Measurements from ENCODE around the gene GLB1L.

The GLB1L gene

DNA sequence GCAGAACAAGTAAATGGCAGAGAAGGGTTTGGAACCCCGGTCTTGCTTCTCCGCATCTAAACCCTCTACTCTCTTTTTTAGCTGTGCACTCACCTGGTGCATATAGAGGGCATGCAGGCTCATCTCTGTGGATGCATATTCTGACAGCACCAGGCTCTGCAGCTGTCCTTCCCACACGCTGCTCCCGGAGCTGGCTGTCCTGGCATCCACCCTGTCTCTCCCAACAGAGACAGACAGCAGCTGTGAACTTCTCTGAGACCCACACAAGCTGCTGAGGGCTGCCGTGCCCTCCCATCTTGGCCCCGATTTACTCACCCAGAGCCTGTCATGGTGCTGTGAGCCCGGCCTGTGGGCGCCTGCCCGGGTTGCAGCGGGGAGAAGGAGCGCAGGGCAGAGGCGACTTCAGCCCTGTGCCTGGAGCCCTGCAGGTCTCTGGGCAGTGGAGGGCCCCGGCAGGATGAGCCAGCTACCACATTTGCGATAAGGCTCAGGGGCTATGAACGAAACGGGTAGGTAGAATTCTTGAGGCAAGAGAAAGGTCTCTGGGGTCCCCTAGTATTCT lies 23.2 kb downstream of the GLB1L start:
- no peak for DNase-seq (ENCODE audit: low read depth)

DNA sequence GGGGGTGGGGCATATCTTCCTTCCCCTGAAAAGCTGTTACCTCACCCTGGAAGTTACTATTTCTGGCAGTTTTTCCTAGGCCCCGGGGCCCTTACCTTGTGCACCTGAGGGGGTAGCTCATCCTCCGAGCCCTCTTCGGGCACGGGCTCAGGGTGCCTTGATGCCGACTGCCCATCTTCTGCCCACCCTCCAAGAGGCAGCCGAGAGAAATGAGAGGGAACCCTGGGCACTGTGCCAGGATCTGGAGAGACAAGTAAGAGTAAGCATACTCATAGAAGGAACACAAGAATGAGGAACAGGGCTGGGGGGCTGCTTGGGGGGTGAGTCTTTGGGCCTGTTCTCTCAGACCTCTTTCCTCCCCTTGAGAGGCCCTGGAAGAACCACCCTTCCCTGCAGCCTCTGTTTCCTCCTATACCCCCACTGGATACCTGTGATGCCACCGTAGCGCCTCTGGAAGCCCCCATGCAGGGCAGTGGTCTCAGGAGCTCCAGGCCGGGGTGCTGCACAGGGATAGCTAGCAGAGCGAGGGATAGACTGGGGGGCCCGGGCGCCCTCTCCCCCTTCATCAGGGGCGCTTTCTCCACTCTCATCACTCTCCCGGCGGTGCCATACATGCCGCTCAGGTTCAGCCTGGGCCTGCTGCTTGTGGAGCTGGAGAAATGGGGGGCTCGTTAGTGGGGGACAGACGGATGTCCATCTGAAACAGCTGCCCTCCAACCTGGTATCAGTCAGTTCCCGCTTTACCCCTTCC lies 24.4 kb downstream of the GLB1L start:
- no peak for DNase-seq (ENCODE audit: low read depth)

DNA sequence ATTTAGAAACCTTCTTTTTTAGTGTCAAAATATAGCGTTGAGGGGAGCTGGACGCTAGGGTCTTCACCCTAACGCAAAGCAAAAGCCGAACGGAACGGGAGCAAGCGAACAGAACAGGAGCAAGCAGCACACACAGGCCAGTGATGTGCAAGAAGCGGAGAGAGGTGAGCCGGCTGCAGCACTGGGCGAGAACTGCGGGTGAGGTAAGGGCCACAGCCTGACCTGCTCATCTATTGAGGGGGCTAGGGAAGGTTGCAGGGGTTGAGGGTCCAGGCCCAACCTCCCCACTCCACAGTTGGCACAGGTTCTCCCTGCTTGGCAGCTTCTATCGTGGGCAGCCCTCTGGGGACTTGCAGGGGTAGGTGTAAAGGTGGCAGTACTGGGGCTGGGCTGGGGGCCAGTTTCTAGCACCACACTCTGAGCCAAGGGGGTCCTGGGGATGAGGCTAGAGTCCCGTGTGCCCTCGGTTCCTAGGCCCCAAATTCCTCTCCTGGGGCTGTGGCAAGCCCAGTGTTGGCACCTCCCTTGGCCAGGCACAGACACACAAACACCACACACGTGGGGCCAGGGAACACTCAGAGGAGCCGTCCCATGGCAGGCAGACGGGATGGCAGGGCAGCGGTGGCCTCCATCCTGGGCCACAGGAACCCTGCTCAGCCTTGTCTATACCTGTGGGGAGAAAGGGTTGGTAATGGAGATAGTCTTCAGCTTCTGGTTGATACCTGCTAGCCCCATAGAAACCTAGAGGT lies 25.3 kb downstream of the GLB1L start:
- DNase-seq (ENCODE audit: low read depth) = no peak

DNA sequence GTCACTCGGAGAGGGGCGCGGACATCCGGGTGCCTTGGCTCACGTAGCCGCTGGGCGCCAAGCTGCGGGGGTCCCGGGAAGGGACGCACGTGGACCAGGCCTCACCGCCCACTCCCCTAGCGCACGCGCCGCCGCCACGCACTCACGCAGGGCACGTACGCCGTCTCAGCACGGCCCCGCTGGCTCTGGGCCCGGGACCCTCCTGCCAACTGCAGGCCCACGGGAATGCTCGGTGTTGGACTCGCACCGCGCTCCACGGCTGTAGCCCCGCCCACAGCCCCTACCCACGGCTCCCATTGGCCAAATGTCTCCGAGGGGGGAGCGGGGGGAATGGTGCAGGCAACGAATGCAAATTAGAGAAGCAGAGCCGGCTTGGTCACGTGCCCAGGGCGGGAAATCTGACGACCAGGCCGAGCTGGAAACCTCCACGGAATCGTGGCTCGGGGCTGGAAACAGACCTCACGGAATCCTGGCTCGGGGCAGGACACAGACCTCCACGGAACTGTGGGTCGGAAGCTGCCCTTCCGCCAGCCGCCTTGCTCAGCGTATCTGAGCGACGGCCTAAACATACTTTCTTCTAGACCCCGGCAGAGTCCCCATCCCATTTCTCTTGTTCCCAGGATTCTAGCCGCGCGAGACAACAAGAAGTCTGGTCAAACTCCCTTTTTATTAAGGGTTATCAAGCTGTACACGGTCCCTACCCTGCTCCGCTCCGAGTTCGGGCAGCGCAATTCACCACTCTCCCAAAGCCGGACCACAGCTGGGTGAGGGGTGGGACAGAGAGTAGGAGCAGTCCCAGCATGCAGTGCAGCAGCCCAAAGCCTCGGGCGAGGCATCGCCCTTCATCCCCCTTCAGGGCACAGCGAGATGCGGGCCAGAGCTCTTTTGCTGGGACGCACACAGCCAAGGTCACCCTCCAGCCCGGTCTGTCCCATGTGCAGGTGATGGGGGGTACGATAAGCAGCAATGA lies 26.2 kb downstream of the GLB1L start, which contains the start of gene ABCB6:
Gene ABCB6, minus strand, starts transcription at position 227 of the 970 bp plus-strand sequence. CDS start 285 bp downstream, outside the sequence.
- DNase-seq (ENCODE audit: low read depth) = peak; percentile 87

DNA sequence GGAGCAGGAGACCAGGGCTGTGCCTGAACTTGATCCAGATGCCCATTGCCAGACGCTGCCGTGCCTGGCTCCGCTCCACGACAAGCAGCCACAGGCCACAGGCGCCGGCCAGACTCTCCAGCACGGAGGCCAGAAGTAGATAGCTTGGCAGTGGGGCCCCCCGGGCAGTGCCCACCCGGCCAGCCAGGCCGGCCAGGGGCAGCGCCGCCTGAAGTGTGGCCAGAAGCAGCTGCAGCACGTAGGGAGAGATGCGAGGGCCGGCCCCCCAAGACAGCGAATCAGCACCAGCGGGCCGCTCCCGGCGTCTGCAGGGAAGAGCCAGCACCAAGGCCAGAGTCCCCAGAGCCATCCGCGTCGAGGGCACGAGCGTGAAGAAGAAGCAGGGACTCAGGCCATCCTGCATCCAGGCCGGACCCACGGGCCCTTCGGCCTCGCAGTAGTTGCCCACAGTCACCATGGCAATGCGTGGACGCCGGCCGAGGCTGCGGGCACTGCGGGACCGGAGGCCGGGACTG lies 27.0 kb downstream of the GLB1L start:
- no peak for DNase-seq (ENCODE audit: low read depth)

DNA sequence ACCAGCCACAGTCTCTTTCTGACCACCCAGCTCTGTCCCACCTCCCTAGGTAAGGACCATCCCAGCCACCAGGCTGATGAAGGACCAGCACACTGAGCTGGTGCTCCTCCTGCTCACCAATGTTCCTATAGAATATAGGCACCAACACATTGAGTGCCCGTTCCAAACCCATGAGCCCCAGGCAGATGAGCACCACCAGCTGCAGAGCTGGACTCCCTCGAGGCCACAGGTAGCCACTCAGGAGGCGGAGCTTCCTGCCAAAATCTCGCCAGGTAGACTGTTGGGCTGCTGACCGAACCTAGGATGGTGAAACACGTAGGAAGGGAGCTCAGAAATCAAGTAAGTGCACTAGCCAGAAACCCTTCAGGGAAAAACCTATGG lies 28.7 kb downstream of the GLB1L start:
- DNase-seq (ENCODE audit: low read depth) = no peak

DNA sequence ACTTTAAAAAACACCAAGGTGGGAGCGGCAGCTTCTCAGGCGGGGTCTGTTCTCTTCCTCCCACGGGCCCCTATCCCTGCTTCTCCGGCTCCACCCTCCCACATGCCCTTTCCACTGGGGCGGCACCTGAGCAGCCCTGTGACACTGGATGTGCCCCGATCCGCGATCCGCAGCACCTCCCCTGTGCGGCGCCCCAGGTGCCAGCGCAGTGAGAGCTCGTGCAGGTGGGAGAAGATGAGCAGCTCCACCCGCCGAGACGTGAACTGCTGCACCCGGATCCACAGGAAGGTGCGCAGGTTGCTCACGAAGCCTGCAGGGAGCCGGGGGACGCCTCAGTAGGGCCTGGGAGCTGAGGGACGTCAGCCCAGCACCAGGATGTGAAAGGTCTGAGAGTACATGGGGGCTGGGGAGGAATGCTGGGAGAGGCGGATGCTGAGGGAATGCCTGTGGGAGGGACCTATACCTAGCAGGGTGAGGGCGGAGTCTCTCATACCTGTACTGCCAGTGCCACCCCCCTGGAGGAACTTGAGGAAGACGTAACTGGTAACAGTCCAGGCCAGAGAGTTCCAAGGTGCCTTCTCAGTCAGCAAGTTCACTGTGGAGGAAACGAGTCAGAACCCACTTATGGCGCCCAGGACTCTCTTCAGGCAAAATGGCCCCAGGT lies 29.2 kb downstream of the GLB1L start:
- DNase-seq (ENCODE audit: low read depth) = no peak

DNA sequence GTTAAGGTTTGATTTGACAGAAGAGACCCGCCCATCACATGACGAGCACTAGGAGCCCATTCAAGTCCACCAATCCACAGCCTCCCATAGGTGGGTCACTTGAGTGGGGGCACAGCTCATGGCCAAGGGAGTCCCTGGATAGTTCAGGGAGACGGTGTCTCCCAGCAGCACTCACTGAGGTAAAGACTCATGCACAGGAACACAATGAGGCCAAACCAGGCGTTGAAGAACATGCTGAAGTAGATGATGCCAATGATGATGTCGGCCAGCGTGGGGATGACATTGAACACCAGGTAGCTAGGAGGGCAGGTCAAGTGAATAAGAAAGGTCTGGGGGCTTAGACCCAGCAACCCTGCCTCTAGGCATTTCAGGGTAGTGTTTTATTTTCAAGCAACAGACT lies 30.5 kb downstream of the GLB1L start:
- DNase-seq (ENCODE audit: low read depth) = no peak

DNA sequence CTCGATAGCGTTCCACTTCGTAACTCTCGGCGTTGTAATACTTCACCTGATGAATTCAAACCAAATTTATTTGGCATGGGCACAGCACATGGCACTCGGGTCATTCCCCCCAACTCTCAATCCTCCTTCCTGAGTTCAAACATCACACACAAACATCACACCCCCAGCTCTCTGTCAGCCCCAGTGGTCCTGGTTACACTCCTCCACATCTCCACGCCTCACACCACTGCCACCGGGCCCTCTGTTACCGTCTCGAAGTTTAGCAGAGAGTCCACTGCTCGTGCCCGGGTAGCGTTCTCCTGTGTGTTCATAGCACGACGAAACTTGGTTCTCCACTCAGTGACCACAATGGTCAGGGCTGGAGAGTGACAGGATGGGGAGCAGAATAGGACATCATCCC lies 31.1 kb downstream of the GLB1L start:
- no peak for DNase-seq (ENCODE audit: low read depth)

DNA sequence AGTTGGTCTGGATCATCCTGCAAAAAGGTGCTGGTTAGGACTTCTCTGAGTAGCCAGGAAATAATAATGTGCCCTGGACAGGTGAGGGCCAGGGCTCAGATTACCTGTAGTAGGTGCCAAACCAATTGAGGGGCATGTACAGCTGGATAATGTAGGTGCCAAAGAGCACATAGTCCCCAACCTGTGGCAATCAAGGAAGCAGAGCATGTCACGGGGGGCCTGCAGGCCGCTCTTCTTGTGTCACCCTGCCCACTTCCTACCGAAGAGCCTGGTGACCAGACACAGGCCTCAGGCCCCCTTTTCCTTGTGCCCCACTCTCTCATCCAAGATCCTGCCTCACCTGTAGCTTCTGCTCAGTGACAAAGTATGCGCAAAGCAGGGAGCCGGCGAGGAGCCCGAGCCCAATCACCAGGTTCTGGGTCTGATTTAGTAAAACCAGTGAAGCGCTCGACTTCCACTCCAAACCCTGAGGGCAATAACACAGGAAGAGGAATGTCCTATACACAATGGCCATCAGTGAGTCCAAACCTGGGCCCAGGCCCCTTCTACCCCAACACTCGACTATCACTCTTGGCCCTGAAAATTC lies 31.7 kb downstream of the GLB1L start:
- DNase-seq (ENCODE audit: low read depth) = no peak

DNA sequence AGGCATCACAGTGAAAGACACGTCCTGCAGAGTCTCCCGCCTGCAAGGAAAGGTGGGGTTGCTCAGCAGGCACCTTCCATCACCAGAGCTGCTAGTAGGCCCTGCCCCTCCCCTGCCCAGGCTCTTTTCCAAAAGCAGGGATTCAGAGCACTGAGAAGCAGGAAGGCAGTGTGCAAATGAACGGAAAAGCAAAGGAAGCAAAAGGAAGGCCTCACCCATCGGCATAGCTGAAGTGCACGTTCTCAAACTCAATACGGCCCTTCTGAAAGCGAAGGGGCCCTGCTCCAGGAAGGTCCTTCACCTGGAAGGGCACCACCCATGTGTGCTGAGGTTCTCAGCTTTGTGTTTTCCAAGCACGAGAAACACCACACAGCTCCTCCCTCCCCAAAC lies 32.2 kb downstream of the GLB1L start:
- DNase-seq (ENCODE audit: low read depth) = no peak

DNA sequence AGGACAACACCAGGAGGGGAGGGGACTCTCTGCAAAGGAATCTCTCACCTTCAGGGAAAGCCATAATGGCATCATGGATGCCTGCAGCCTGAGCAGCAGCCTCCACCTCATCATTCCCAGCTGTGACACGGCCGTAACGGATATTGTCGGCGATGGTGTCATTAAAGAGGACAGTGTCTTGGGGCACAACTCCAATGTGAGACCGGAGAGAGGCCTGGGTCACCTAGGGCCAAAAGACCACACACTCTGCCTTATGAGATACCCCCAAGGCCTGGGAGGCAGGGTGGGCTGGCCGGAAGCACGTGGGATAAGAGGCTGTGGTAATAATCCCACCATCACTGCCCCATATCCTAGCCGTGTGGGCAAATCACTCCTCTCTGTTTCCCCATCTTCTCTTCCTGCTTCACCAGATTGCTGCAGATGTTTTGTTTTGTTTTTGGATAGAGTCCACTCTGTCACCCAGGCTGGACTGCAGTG lies 34.3 kb downstream of the GLB1L start:
- DNase-seq (ENCODE audit: low read depth) = no peak

DNA sequence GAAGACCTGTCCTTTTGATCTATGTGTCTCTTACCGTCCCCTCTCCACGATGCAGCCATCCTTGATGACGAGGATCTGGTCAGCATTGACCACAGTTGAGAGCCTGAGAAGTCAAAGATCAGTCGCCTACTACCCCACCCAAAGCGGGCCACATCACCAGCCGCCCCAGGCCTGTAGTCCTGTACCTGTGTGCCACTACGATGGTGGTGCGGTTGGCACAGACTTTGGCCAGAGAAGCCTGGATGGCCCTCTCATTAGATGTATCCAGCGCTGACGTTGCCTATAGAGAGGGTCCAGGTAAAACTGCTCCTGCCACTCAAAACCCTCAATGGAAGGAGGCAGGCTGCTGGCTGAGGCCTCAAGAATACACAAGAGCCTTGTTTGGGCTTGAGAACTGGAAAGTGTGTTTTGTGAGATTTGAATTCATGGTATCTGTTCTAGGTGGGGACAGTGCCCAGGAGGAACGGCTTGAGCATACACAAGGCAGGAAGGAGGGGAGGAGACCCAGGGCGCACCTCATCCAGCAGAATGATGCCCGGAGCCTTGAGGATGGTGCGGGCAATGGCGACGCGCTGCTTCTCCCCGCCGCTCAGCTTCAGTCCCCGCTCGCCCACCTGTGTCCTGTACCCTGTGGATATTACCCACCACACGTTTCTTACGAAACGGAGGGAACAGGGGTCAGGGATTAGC lies 34.9 kb downstream of the GLB1L start:
- DNase-seq (ENCODE audit: low read depth) = no peak

DNA sequence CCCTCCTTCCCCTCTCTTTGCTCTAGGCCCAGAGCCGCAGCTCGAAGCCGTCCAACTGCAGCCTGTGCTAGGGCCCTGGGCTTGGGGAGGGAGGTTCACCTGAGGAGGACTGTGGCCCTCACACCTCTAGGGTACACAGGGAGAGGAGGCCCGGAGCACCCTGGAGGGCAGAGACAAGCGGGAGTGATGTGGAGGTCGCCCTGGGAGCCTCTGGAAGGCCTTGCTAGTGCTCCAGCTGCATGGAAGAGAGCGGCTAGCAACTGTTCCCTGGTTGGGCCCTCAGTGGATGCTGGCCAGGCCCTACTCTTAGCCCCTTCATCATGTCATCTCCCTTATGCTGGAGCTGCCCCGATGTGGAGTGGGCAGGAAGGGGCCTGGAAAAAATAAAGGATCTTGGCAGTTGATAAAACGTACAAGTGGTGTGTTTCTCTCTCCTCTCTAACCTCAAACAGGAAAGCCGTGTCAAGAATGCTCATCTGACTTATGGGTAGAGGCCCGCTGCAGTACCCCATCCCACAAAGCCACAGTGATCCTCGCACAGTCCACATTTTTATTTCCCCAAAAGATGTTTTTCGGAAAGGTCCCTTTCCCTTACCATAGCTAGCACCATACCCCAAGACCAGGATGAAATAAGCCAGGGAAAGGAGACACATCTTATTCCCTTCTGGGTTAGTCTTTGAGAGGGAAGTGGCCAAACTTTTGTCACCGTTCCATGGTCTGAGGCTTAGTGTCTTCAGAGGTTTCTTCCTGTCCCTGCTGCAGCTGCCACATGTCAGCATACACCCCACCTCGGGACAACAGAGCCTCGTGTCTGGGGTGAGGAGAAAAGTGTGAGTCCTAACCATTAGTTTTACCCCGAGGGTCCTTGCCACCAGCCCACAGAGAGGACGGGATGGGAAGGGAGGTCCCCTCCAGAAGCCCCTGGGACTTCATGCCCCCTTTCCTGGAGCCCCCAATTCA lies 35.7 kb downstream of the GLB1L start:
- no peak for DNase-seq (ENCODE audit: low read depth)

DNA sequence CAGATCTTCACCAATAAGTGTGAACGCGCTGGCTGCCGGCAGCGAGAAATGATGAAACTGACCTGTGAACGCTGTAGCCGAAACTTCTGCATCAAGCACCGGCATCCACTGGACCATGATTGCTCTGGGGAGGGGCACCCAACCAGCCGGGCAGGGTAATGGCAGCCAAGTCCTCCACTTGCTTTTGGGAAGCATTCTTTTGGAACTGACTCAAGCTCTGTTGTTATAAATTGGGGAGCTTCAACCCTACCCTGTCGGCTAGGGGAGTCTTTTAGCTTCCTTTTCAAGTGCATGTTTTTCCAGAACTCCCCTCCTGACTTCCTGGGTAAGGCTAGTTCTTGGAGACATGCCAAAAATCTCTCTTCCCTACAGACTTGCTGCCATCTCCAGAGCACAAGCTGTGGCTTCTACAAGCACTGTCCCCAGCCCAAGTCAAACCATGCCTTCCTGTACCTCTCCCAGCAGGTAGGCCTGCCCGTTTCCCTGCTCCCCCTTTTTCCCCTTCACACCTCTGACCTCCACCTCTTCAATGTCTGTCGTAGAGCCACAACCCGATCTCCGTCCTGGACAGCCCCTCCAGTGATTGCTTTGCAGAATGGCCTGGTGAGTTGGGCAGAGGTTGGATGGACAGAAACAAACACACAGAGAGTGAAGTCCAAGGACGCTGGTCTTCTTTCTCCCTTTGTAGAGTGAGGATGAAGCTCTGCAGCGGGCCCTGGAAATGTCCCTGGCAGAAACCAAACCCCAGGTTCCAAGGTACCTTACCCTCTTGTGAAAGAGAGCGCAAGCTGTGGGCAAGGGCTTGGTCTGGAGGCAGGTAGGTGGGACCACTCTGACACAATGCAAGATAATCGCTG lies 37.1 kb downstream of the GLB1L start:
- no peak for DNase-seq (ENCODE audit: low read depth)

DNA sequence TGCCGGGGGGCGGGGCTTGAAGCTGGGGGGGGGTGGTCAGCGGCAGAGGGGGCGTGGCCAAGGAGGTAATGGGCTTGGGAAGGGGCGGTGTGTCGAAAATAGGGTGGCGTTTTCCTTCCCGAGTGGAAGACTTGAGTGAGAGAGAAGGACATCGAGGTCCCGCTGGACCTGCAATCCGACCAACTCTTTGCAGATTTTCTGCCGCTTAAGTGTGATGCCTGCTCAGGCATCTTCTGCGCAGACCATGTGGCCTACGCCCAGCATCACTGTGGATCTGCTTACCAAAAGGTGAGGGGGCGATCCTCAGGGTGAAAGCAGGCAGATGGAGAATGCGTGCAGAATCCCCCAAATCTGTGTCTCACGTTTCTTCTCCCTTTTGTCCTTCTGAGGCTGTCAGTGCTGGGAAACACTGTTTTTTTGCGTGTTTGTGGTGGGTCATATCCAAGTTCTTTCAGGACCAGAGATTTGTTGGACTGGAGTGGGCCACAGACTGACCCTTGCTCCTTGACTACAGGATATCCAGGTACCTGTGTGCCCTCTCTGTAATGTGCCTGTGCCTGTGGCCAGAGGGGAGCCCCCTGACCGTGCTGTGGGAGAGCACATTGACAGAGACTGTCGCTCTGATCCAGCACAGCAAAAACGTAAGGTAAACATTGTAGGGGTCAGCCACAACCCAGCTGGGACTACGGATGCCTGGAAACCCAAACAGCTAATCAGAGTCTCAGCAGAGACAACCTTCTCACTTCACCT lies 37.9 kb downstream of the GLB1L start:
- no peak for DNase-seq (ENCODE audit: low read depth)

Data from stimulated activated CD4-positive, alpha-beta T cell treated with anti-CD3 and anti-CD28 coated beads, Interleukin-2, amount 100 ng/mL, for 4 hours (primary cell).